ENCODE data around the gene TMEM95.

The TMEM95 gene

GRCh38 chr17:7313890-7314718 lies 40.9 kb upstream of the TMEM95 start:
- Histone ChIP-seq H3K36me3 (ENCODE audit: control insufficient read depth, insufficient read depth, low read length) (peaks cover 53% of the 10 kb centered on the region), H3K4me3 (ENCODE audit: low read length) (peak overlapping the region; percentile 72; the same call in 1 of the 2 replicates), H3K9me3 (ENCODE audit: control insufficient read depth, insufficient read depth, low read length) (no peaks in the 10 kb centered on the region), H3K4me1 (ENCODE audit: control insufficient read depth, insufficient read depth, low read length) (peaks cover 3% of the 10 kb centered on the region; the same call in 1 of the 2 replicates), H3K27me3 (ENCODE audit: control insufficient read depth, insufficient read depth, low read length) (no peaks in the 10 kb centered on the region), H3K27ac (ENCODE audit: low read length) (no peak overlapping the region)
- DNase-seq (ENCODE audit: low read depth, low spot score): no peak
- no CpG with 5 or more reads among the region's 9 CpGs for WGBS (ENCODE audit: insufficient coverage, insufficient read length)

- peaks cover 48% of the 10 kb centered on the region for H3K36me3 ChIP-seq (ENCODE audit: control insufficient read depth, insufficient read depth, low read length)
- no peak within 1 kb of the TSS for H3K27ac ChIP-seq (ENCODE audit: low read length)
- peak within 1 kb of the TSS; percentile 72 for H3K4me3 ChIP-seq (ENCODE audit: low read length)
- H3K9me3 ChIP-seq (ENCODE audit: control insufficient read depth, insufficient read depth, low read length): no peaks in the 10 kb centered on the region
- DNase-seq (ENCODE audit: low read depth, low spot score): no peak
- peaks cover 3% of the 10 kb centered on the region; the same call in 1 of the 2 replicates for H3K4me1 ChIP-seq (ENCODE audit: control insufficient read depth, insufficient read depth, low read length)
- no peaks in the 10 kb centered on the region for H3K27me3 ChIP-seq (ENCODE audit: control insufficient read depth, insufficient read depth, low read length)
- no CpG with 5 or more reads among the region's 95 CpGs for WGBS (ENCODE audit: insufficient coverage, insufficient read length)
Measured at GRCh38 chr17:7314719-7315569, 40.0 kb upstream of the TMEM95 start, which contains the start of gene GPS2. Gene GPS2 (minus strand): TSS chr17:7315360. CDS start chr17:7315052, 308 bp downstream.

GRCh38 chr17:7315570-7316235 lies 39.3 kb upstream of the TMEM95 start:
- WGBS (ENCODE audit: insufficient coverage, insufficient read length): no CpG with 5 or more reads among the region's 30 CpGs
- no peak for DNase-seq (ENCODE audit: low read depth, low spot score)
- Histone ChIP-seq H3K4me3 (ENCODE audit: low read length) (peak overlapping the region; percentile 72; the same call in 1 of the 2 replicates), H3K27me3 (ENCODE audit: control insufficient read depth, insufficient read depth, low read length) (no peaks in the 10 kb centered on the region), H3K27ac (ENCODE audit: low read length) (no peak overlapping the region), H3K36me3 (ENCODE audit: control insufficient read depth, insufficient read depth, low read length) (peaks cover 47% of the 10 kb centered on the region), H3K4me1 (ENCODE audit: control insufficient read depth, insufficient read depth, low read length) (peaks cover 3% of the 10 kb centered on the region; the same call in 1 of the 2 replicates), H3K9me3 (ENCODE audit: control insufficient read depth, insufficient read depth, low read length) (no peaks in the 10 kb centered on the region)

- no CpG with 5 or more reads among the region's 16 CpGs for WGBS (ENCODE audit: insufficient coverage, insufficient read length)
- H3K4me3 ChIP-seq (ENCODE audit: low read length): no peak overlapping the region
- peaks cover 3% of the 10 kb centered on the region; the same call in 1 of the 2 replicates for H3K4me1 ChIP-seq (ENCODE audit: control insufficient read depth, insufficient read depth, low read length)
- no peaks in the 10 kb centered on the region for H3K9me3 ChIP-seq (ENCODE audit: control insufficient read depth, insufficient read depth, low read length)
- no peaks in the 10 kb centered on the region for H3K27me3 ChIP-seq (ENCODE audit: control insufficient read depth, insufficient read depth, low read length)
- H3K36me3 ChIP-seq (ENCODE audit: control insufficient read depth, insufficient read depth, low read length): peaks cover 50% of the 10 kb centered on the region
- no peak for DNase-seq (ENCODE audit: low read depth, low spot score)
- H3K27ac ChIP-seq (ENCODE audit: low read length): no peak overlapping the region
Measured at GRCh38 chr17:7317161-7317803, 37.7 kb upstream of the TMEM95 start.

- Histone ChIP-seq H3K27me3 (ENCODE audit: control insufficient read depth, insufficient read depth, low read length) (no peaks in the 10 kb centered on the region), H3K4me3 (ENCODE audit: low read length) (no peak overlapping the region), H3K36me3 (ENCODE audit: control insufficient read depth, insufficient read depth, low read length) (peaks cover 52% of the 10 kb centered on the region), H3K9me3 (ENCODE audit: control insufficient read depth, insufficient read depth, low read length) (no peaks in the 10 kb centered on the region), H3K27ac (ENCODE audit: low read length) (no peak overlapping the region), H3K4me1 (ENCODE audit: control insufficient read depth, insufficient read depth, low read length) (peaks cover 3% of the 10 kb centered on the region; the same call in 1 of the 2 replicates)
- no CpG with 5 or more reads among the region's 13 CpGs for WGBS (ENCODE audit: insufficient coverage, insufficient read length)
- no peak for DNase-seq (ENCODE audit: low read depth, low spot score)
Measured at GRCh38 chr17:7318121-7318860, 36.7 kb upstream of the TMEM95 start.

- Histone ChIP-seq H3K4me1 (ENCODE audit: control insufficient read depth, insufficient read depth, low read length) (no peaks in the 10 kb centered on the region), H3K27me3 (ENCODE audit: control insufficient read depth, insufficient read depth, low read length) (no peaks in the 10 kb centered on the region), H3K9me3 (ENCODE audit: control insufficient read depth, insufficient read depth, low read length) (no peaks in the 10 kb centered on the region), H3K36me3 (ENCODE audit: control insufficient read depth, insufficient read depth, low read length) (peaks cover 61% of the 10 kb centered on the region), H3K27ac (ENCODE audit: low read length) (no peak overlapping the region), H3K4me3 (ENCODE audit: low read length) (no peak overlapping the region)
- no CpG with 5 or more reads among the region's 15 CpGs for WGBS (ENCODE audit: insufficient coverage, insufficient read length)
- no peak for DNase-seq (ENCODE audit: low read depth, low spot score)
Measured at GRCh38 chr17:7321466-7321865, 33.5 kb upstream of the TMEM95 start.

GRCh38 chr17:7322520-7323194 lies 32.3 kb upstream of the TMEM95 start:
- DNase-seq (ENCODE audit: low read depth, low spot score): no peak
- no peak overlapping the region for H3K4me3 ChIP-seq (ENCODE audit: low read length)
- peaks cover 55% of the 10 kb centered on the region for H3K36me3 ChIP-seq (ENCODE audit: control insufficient read depth, insufficient read depth, low read length)
- no CpG with 5 or more reads among the region's 22 CpGs for WGBS (ENCODE audit: insufficient coverage, insufficient read length)
- no peaks in the 10 kb centered on the region for H3K9me3 ChIP-seq (ENCODE audit: control insufficient read depth, insufficient read depth, low read length)
- H3K27ac ChIP-seq (ENCODE audit: low read length): no peak overlapping the region
- no peaks in the 10 kb centered on the region for H3K27me3 ChIP-seq (ENCODE audit: control insufficient read depth, insufficient read depth, low read length)
- H3K4me1 ChIP-seq (ENCODE audit: control insufficient read depth, insufficient read depth, low read length): no peaks in the 10 kb centered on the region

- no peaks in the 10 kb centered on the region for H3K27me3 ChIP-seq (ENCODE audit: control insufficient read depth, insufficient read depth, low read length)
- no peak for DNase-seq (ENCODE audit: low read depth, low spot score)
- H3K4me3 ChIP-seq (ENCODE audit: low read length): no peak overlapping the region
- H3K9me3 ChIP-seq (ENCODE audit: control insufficient read depth, insufficient read depth, low read length): no peaks in the 10 kb centered on the region
- peaks cover 44% of the 10 kb centered on the region for H3K36me3 ChIP-seq (ENCODE audit: control insufficient read depth, insufficient read depth, low read length)
- H3K4me1 ChIP-seq (ENCODE audit: control insufficient read depth, insufficient read depth, low read length): no peaks in the 10 kb centered on the region
- no peak overlapping the region for H3K27ac ChIP-seq (ENCODE audit: low read length)
- WGBS (ENCODE audit: insufficient coverage, insufficient read length): no CpG with 5 or more reads among the region's 39 CpGs
Measured at GRCh38 chr17:7323731-7324437, 31.1 kb upstream of the TMEM95 start.

GRCh38 chr17:7324438-7324779 lies 30.5 kb upstream of the TMEM95 start:
- no peaks in the 10 kb centered on the region for H3K27me3 ChIP-seq (ENCODE audit: control insufficient read depth, insufficient read depth, low read length)
- no CpG with 5 or more reads among the region's 3 CpGs for WGBS (ENCODE audit: insufficient coverage, insufficient read length)
- H3K36me3 ChIP-seq (ENCODE audit: control insufficient read depth, insufficient read depth, low read length): peaks cover 42% of the 10 kb centered on the region
- H3K9me3 ChIP-seq (ENCODE audit: control insufficient read depth, insufficient read depth, low read length): no peaks in the 10 kb centered on the region
- no peak for DNase-seq (ENCODE audit: low read depth, low spot score)
- H3K27ac ChIP-seq (ENCODE audit: low read length): no peak overlapping the region
- no peak overlapping the region for H3K4me3 ChIP-seq (ENCODE audit: low read length)
- H3K4me1 ChIP-seq (ENCODE audit: control insufficient read depth, insufficient read depth, low read length): no peaks in the 10 kb centered on the region

Data from iPS DF 6.9 (cell line).